HCT116 (cell line): ENCODE results near the gene NLN. TPM values are rescaled to one million over a fixed set of nuclear protein-coding genes. Genes with fewer than 3 reads are reported as not detected.
A peak's percentile ranks its signal among the peaks of the same experiment; 100 is the strongest.
"Not testable (repeated sequence)": the region's sequence is repeated elsewhere in the genome, so short reads cannot be mapped to it uniquely, and the experiment has no call there.

ENCODE experiments used
- ATAC-seq: fragments of 200-7000 bp; cut with Tn5 transposase; 2 replicates; pipeline ENCODE4 v1.9.1; 2020; ENCODE audit warnings: mild to moderate bottlenecking, moderate library complexity
- BruUV-seq: library from RNA; stranded (reverse); fragments of 400-500 nt; replicated peaks from 2 replicates; lab custom pipeline; 2021; lab: Mats Ljungman, UMichigan
- CTCF ChIA-PET: fragments of 300-600 bp; sonication (Branson Sonifier 250); formaldehyde crosslinking; loops from one replicate; lab custom pipeline; 2021; ENCODE audit warnings: antibody characterized with exemption; lab: Charles Lee
- POLR2A ChIA-PET: fragments of 300-600, 350-600 bp; sonication (Branson Sonifier 250); formaldehyde crosslinking; loops from one replicate; lab custom pipeline; 2021; ENCODE audit warnings: antibody characterized with exemption; lab: Charles Lee
- RAD21 ChIA-PET, 2 experiments: fragments of 300-600 bp; sonication (Branson Sonifier 250); formaldehyde crosslinking; loops; one replicate each; lab custom pipeline; 2023; ENCODE audit warnings: low total read pairs in 2 of 2; ENCODE audit not compliant: uncharacterized antibody in 2 of 2, unreplicated experiment in 2 of 2, low non-redundant PET in 1 of 2; lab: Charles Lee
- DNase-seq: peaks from one replicate; pipeline ENCODE4 v3.0.0-alpha.2; 2010; ENCODE audit warnings: low read depth, low spot score
- H2AFZ ChIP-seq: fragments of 200-600 bp; shearing (Covaris generic), sonication (generic); 2 replicates; pipeline ENCODE4 v1.6.1; 2017; ENCODE audit warnings: low read depth, mixed run types, mixed read lengths, antibody characterized with exemption, low read length; ENCODE audit not compliant: poor library complexity, severe bottlenecking
- H3K27ac ChIP-seq: 2 replicates; pipeline ENCODE4 v1.5.1; 2012; ENCODE audit warnings: low read depth, low read length
- H3K27me3 ChIP-seq: fragments of 200-600 bp; sonication (generic); 2 replicates; pipeline ENCODE4 v1.6.1; 2016; ENCODE audit warnings: mixed run types, low read length, mixed read lengths; ENCODE audit not compliant: insufficient read depth
- H3K36me3 ChIP-seq, 2 experiments: fragments of 200-500 bp in 1 of 2; fragments of 200-600 bp in 1 of 2; sonication (Bioruptor generic) in 1 of 2; sonication (generic) in 1 of 2; 2 replicates each; pipeline versions ENCODE4 v1.5.1 to v1.6.1; 2014 to 2016; ENCODE audit warnings: low read length in 2 of 2, inconsistent platforms in 1 of 2, mixed read lengths in 1 of 2, mixed run types in 1 of 2; ENCODE audit not compliant: insufficient read depth in 2 of 2, control insufficient read depth in 1 of 2
- H3K4me1 ChIP-seq, 2 experiments: fragments of 200-600 bp in 1 of 2; sonication (generic) in 1 of 2; 2 replicates each; pipeline versions ENCODE4 v1.5.1 to v1.6.1; 2012 to 2017; ENCODE audit warnings: low read length in 2 of 2, inconsistent platforms in 1 of 2, mild to moderate bottlenecking in 1 of 2, mixed read lengths in 1 of 2, mixed run types in 1 of 2, moderate library complexity in 1 of 2; ENCODE audit not compliant: insufficient read depth in 2 of 2, control insufficient read depth in 1 of 2
- H3K4me2 ChIP-seq: fragments of 200-600 bp; sonication (generic); 2 replicates; pipeline ENCODE4 v1.6.1; 2017; ENCODE audit warnings: mixed run types, low read length, mixed read lengths
- H3K4me3 ChIP-seq, 2 experiments: fragments of 200-600 bp in 1 of 2; sonication (generic) in 1 of 2; replicated peaks in 1 of 2; 2 replicates each; pipeline ENCODE4 v1.5.1; 2011 to 2016; ENCODE audit warnings: low read length in 2 of 2, control low read depth in 1 of 2, low read depth in 1 of 2, mild to moderate bottlenecking in 1 of 2, mixed read lengths in 1 of 2, mixed run types in 1 of 2
- H3K79me2 ChIP-seq: fragments of 200-600 bp; sonication (generic); 2 replicates; pipeline ENCODE4 v1.6.1; 2017; ENCODE audit warnings: mild to moderate bottlenecking, mixed run types, low read length, moderate library complexity, mixed read lengths; ENCODE audit not compliant: insufficient read depth
- H3K9ac ChIP-seq: fragments of 200-600 bp; sonication (generic); 2 replicates; pipeline ENCODE4 v1.6.1; 2016; ENCODE audit warnings: low read length, mixed read lengths
- H3K9me2 ChIP-seq: fragments of 200-600 bp; sonication (generic), shearing (Covaris generic); 2 replicates; pipeline ENCODE4 v1.6.1; 2017; ENCODE audit warnings: mixed run types, mild to moderate bottlenecking, moderate library complexity; ENCODE audit not compliant: insufficient read depth
- H3K9me3 ChIP-seq, 2 experiments: fragments of 200-500 bp in 1 of 2; fragments of 200-600 bp in 1 of 2; sonication (Bioruptor generic) in 1 of 2; sonication (generic) in 1 of 2; 2 replicates each; pipeline ENCODE4 v1.6.1; 2014 to 2017; ENCODE audit warnings: low read length in 2 of 2, mixed read lengths in 2 of 2, inconsistent platforms in 1 of 2, low read depth in 1 of 2, mild to moderate bottlenecking in 1 of 2, mixed run types in 1 of 2, moderate library complexity in 1 of 2; ENCODE audit not compliant: control insufficient read depth in 1 of 2, insufficient read depth in 1 of 2
- H4K20me1 ChIP-seq: fragments of 200-600 bp; sonication (generic), shearing (Covaris generic); 2 replicates; pipeline ENCODE4 v1.6.1; 2017; ENCODE audit warnings: mixed run types, mild to moderate bottlenecking, moderate library complexity; ENCODE audit not compliant: insufficient read depth
- ATF3 ChIP-seq: IDR thresholded peaks from 2 replicates; pipeline ENCODE4 v1.6.1; 2012
- EGR1 ChIP-seq: IDR thresholded peaks from 2 replicates; pipeline ENCODE4 v1.6.1; 2012; ENCODE audit warnings: low read depth
- FOSL1 ChIP-seq: IDR thresholded peaks from 2 replicates; pipeline ENCODE4 v1.6.1; 2012; ENCODE audit warnings: low read depth
- JUND ChIP-seq: IDR thresholded peaks from 2 replicates; pipeline ENCODE4 v1.6.1; 2012
- POLR2AphosphoS5 ChIP-seq: IDR thresholded peaks from 2 replicates; pipeline ENCODE4 v1.6.1; 2011; ENCODE audit warnings: mild to moderate bottlenecking, low read depth, low read length, moderate library complexity
- RAD21 ChIP-seq: IDR thresholded peaks from 2 replicates; pipeline ENCODE4 v1.6.1; 2012; ENCODE audit warnings: low read depth, mild to moderate bottlenecking
- SIN3A ChIP-seq: IDR thresholded peaks from 2 replicates; pipeline ENCODE4 v1.6.1; 2012; ENCODE audit warnings: low read depth
- SRF ChIP-seq: IDR thresholded peaks from 2 replicates; pipeline ENCODE4 v1.6.1; 2012; ENCODE audit warnings: low read depth
- TCF7L2 ChIP-seq: IDR thresholded peaks from 2 replicates; pipeline ENCODE4 v1.7.0; 2011; ENCODE audit warnings: borderline replicate concordance, inconsistent platforms; ENCODE audit not compliant: insufficient read depth, insufficient read length; ENCODE audit errors: extremely low read depth
- YY1 ChIP-seq: IDR thresholded peaks from 2 replicates; pipeline ENCODE4 v1.6.1; 2011; ENCODE audit warnings: low read length, low read depth, moderate library complexity, mild to moderate bottlenecking; ENCODE audit not compliant: insufficient replicate concordance; ENCODE audit errors: extremely low read depth
- ZFX ChIP-seq: fragments of 450-650 bp; IDR thresholded peaks from 2 replicates; pipeline ENCODE4 v1.6.1; 2017
- ZNF274 ChIP-seq: fragments of 200-500 bp; sonication (Bioruptor generic); IDR thresholded peaks from 2 replicates; pipeline ENCODE4 v1.6.1; 2014; ENCODE audit warnings: mild to moderate bottlenecking, low read depth, low read length, inconsistent platforms
- intact Hi-C: fragments of 100-400 bp; cut with micrococcal nuclease; formaldehyde crosslinking; loops from 2 replicates; pipeline ENCODE4 v1.10.0; 2022
- total RNA-seq: library from RNA; stranded (reverse); gene quantifications from one replicate; pipeline ENCODE4 v1.2.1, GENCODE V29; 2021; ENCODE audit not compliant: unreplicated experiment
- TF ChIP-seq, protein P1 (sequence below), 3 experiments: fragments of 200-600 bp in 1 of 3; sonication (generic) in 1 of 3; IDR thresholded peaks in 2 of 3; conservative IDR thresholded peaks in 1 of 3; 2 replicates each; pipeline ENCODE4 v1.5.1; 2012 to 2017; ENCODE audit warnings: low read depth in 2 of 3, low read length in 2 of 3, antibody characterized with exemption in 1 of 3, borderline replicate concordance in 1 of 3, control low read depth in 1 of 3, mild to moderate bottlenecking in 1 of 3, mixed read lengths in 1 of 3, mixed run types in 1 of 3, moderate library complexity in 1 of 3; ENCODE audit not compliant: insufficient read depth in 1 of 3
- TF ChIP-seq, protein P2 (sequence below): IDR thresholded peaks from 2 replicates; pipeline ENCODE4 v1.6.1; 2012
- TF ChIP-seq, protein P3 (sequence below): IDR thresholded peaks from 2 replicates; pipeline ENCODE4 v1.6.1; 2012; ENCODE audit warnings: low read depth

Gene NLN
- total RNA-seq, 1 experiment from 2014 or later: 67.6 TPM

- H3K27me3 ChIP-seq, intact Hi-C loops, H2AFZ ChIP-seq, H3K9me3 ChIP-seq, BruUV-seq, H4K20me1 ChIP-seq, ATAC-seq, CTCF ChIA-PET, H3K79me2 ChIP-seq, POLR2A ChIA-PET, H3K36me3 ChIP-seq, H3K4me3 ChIP-seq, H3K9ac ChIP-seq, RAD21 ChIA-PET, H3K9me2 ChIP-seq, DNase-seq: not testable (repeated sequence)
- peaks cover 51 to 60% of the 10 kb centered on the region in 2 experiments for H3K4me1 ChIP-seq
- TF ChIP-seq JUND: 0 out of 2 replicates have a peak, but pooled peaks have one; percentile 23
- peak; percentile 45 for TF ChIP-seq FOSL1
- TF ChIP-seq EGR1: peak; percentile 70
- H3K4me2 ChIP-seq: peak overlapping the region; percentile 56
- H3K27ac ChIP-seq: peak overlapping the region; percentile 5; the same call in 1 of the 2 replicates
Observed at GRCh38 chr5:65807494-65807893, 85.5 kb downstream of the NLN start.

- DNase-seq: no peak
- Histone ChIP-seq H3K4me2 (peak overlapping the region; percentile 24), H3K4me1 (peaks cover 59 to 68% of the 10 kb centered on the region in 2 experiments), H4K20me1 (no peaks in the 10 kb centered on the region), H3K27me3 (no peaks in the 10 kb centered on the region), H3K27ac (no peak overlapping the region; the same call in 1 of the 2 replicates), H3K9ac (no peak overlapping the region), H3K4me3 (no peak overlapping the region), H3K36me3 (peaks cover 0 to 7% of the 10 kb centered on the region in 2 experiments; a peak in 1 of 4 replicates), H2AFZ (no peak overlapping the region), H3K9me3 (peaks cover 0 to under 1% of the 10 kb centered on the region in 2 experiments; a peak in 1 of 4 replicates), H3K9me2 (no peaks in the 10 kb centered on the region), H3K79me2 (no peaks in the 10 kb centered on the region)
- ChIA-PET POLR2A (no interaction called here), CTCF (no interaction called here), RAD21 (no interaction called here)
- no peak for ATAC-seq
- intact Hi-C loops: no loop called here
- no TSS peak for BruUV-seq
- TF ChIP-seq RAD21 (no peak), POLR2AphosphoS5 (no peak), FOSL1 (no peak), ZNF274 (no peak), ZFX (no peak), TCF7L2 (no peak), ATF3 (no peak), SRF (no peak), SIN3A (no peak), JUND (no peak), YY1 (no peak)
- TF ChIP-seq, protein P1, sequence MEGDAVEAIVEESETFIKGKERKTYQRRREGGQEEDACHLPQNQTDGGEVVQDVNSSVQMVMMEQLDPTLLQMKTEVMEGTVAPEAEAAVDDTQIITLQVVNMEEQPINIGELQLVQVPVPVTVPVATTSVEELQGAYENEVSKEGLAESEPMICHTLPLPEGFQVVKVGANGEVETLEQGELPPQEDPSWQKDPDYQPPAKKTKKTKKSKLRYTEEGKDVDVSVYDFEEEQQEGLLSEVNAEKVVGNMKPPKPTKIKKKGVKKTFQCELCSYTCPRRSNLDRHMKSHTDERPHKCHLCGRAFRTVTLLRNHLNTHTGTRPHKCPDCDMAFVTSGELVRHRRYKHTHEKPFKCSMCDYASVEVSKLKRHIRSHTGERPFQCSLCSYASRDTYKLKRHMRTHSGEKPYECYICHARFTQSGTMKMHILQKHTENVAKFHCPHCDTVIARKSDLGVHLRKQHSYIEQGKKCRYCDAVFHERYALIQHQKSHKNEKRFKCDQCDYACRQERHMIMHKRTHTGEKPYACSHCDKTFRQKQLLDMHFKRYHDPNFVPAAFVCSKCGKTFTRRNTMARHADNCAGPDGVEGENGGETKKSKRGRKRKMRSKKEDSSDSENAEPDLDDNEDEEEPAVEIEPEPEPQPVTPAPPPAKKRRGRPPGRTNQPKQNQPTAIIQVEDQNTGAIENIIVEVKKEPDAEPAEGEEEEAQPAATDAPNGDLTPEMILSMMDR (IDR thresholded peaks at IDR 0.05 in 2 of 3, conservative IDR thresholded peaks at IDR 0.05 in 1 of 3; ENCODE audit: borderline replicate concordance in 1 of 3, insufficient read depth in 1 of 3, low read depth in 2 of 3, low read length in 2 of 3): no peak
- TF ChIP-seq, protein P2, sequence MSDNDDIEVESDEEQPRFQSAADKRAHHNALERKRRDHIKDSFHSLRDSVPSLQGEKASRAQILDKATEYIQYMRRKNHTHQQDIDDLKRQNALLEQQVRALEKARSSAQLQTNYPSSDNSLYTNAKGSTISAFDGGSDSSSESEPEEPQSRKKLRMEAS: no peak
- TF ChIP-seq, protein P3, sequence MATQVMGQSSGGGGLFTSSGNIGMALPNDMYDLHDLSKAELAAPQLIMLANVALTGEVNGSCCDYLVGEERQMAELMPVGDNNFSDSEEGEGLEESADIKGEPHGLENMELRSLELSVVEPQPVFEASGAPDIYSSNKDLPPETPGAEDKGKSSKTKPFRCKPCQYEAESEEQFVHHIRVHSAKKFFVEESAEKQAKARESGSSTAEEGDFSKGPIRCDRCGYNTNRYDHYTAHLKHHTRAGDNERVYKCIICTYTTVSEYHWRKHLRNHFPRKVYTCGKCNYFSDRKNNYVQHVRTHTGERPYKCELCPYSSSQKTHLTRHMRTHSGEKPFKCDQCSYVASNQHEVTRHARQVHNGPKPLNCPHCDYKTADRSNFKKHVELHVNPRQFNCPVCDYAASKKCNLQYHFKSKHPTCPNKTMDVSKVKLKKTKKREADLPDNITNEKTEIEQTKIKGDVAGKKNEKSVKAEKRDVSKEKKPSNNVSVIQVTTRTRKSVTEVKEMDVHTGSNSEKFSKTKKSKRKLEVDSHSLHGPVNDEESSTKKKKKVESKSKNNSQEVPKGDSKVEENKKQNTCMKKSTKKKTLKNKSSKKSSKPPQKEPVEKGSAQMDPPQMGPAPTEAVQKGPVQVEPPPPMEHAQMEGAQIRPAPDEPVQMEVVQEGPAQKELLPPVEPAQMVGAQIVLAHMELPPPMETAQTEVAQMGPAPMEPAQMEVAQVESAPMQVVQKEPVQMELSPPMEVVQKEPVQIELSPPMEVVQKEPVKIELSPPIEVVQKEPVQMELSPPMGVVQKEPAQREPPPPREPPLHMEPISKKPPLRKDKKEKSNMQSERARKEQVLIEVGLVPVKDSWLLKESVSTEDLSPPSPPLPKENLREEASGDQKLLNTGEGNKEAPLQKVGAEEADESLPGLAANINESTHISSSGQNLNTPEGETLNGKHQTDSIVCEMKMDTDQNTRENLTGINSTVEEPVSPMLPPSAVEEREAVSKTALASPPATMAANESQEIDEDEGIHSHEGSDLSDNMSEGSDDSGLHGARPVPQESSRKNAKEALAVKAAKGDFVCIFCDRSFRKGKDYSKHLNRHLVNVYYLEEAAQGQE: no peak
Observed at GRCh38 chr5:65808251-65808741, 86.3 kb downstream of the NLN start.
